Vagina (tissue), 2 donors: Measurements from ENCODE around the gene CHIC2.

Experiments
- POLR2A ChIP-seq, 2 donors: fragments of 450-650 bp; IDR thresholded peaks; one replicate each; pipeline ENCODE4 v1.6.1; 2017; ENCODE audit warnings: antibody characterized with exemption in 2 of 2, mild to moderate bottlenecking in 2 of 2, moderate library complexity in 2 of 2
- POLR2AphosphoS5 ChIP-seq, 2 donors: sonication (generic); formaldehyde crosslinking; IDR thresholded peaks; one replicate each; pipeline ENCODE4 v1.9.0; 2017; ENCODE audit warnings: antibody characterized with exemption in 2 of 2, mild to moderate bottlenecking in 2 of 2, low read depth in 1 of 2; ENCODE audit not compliant: insufficient read depth in 1 of 2
- TF ChIP-seq, protein P1 (sequence below), 3 experiments: fragments of 450-650 bp in 2 of 3; fragments of 200-600 bp in 1 of 3; sonication (generic) in 1 of 3; IDR thresholded peaks; one replicate each; pipeline ENCODE4 v1.5.1; 2017 to 2019; ENCODE audit warnings: antibody characterized with exemption in 3 of 3, mild to moderate bottlenecking in 2 of 3, moderate library complexity in 2 of 3

DNA sequence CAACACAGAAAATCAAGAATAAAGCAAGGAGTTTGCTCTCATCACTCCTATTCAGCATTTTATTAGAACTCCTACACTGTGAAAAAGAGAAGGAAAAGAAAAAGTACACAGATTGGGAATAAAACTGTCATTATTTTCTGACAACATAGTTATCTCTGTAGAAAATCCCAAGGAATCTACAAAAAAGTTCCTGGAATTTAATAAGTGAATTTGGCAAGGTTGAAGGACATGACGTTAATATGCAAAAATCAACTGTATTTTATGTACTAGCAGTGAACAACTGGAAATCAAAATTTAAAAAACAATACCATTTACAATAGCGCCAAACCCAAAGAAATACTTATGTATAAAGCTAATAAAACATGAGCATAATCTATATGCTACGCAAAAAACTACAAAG is 26.3 kb downstream of the CHIC2 start:
- TF ChIP-seq POLR2AphosphoS5 (IDR thresholded peaks at IDR 0.05; ENCODE audit: insufficient read depth in 1 of 2, low read depth in 1 of 2) (no peak), POLR2A (IDR thresholded peaks at IDR 0.05) (no peak)
- TF ChIP-seq, protein P1, sequence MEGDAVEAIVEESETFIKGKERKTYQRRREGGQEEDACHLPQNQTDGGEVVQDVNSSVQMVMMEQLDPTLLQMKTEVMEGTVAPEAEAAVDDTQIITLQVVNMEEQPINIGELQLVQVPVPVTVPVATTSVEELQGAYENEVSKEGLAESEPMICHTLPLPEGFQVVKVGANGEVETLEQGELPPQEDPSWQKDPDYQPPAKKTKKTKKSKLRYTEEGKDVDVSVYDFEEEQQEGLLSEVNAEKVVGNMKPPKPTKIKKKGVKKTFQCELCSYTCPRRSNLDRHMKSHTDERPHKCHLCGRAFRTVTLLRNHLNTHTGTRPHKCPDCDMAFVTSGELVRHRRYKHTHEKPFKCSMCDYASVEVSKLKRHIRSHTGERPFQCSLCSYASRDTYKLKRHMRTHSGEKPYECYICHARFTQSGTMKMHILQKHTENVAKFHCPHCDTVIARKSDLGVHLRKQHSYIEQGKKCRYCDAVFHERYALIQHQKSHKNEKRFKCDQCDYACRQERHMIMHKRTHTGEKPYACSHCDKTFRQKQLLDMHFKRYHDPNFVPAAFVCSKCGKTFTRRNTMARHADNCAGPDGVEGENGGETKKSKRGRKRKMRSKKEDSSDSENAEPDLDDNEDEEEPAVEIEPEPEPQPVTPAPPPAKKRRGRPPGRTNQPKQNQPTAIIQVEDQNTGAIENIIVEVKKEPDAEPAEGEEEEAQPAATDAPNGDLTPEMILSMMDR (IDR thresholded peaks at IDR 0.05) = no peak
